ENCODE measurements around the gene CELF2.

GRCh38 chr10:11197266-11197712 is 179.6 kb downstream of the CELF2 start:
- no peak for TF ChIP-seq CTCF (IDR thresholded peaks at IDR 0.05; ENCODE audit: insufficient read depth, low read length, poor library complexity, severe bottlenecking)
- TF ChIP-seq EZH2phosphoT487 (conservative IDR thresholded peaks at IDR 0.05; ENCODE audit: low read length) = no peak

All from SU-DHL-6 (cell line).